HG02763 (cell line): ENCODE results near the gene ARIH2.

ENCODE experiments used
- ATAC-seq: cut with Tn5 transposase; IDR thresholded peaks from one replicate; pipeline ENCODE4 v1.9.1; 2021; ENCODE audit warnings: mild to moderate bottlenecking, moderate library complexity; ENCODE audit not compliant: unreplicated experiment

The ARIH2 gene

GRCh38 chr3:49017971-49018706 lies 99.5 kb downstream of the ARIH2 start, which contains the start of gene DALRD3:
DALRD3 (minus strand) TSS chr3:49018580; CDS start chr3:49018564, 16 bp downstream.
- no peak for ATAC-seq

GRCh38 chr3:49018707-49019006 lies 100.0 kb downstream of the ARIH2 start:
- no peak for ATAC-seq

DNA sequence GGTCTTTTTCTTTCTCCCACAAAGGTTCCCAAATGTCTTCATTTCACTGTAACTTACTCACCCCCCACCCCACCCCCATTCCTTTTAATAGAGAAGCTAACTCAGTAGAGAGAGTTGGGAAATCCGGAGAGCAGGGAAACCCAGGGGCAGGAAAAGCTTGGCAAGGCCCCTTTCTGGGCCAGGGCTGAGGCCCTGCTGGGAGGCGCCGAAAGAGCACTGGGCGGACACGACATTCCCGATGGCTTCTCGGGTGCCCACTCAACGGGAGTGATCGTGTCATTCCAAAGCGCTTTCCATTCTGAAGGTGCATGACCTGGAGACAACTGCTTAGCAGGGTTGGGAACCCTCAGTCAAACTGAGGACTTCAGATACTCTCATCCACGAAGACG lies 101.3 kb downstream of the ARIH2 start:
- no peak for ATAC-seq

GRCh38 chr3:49020330-49021212 lies 101.9 kb downstream of the ARIH2 start:
- ATAC-seq = peak; percentile 2

DNA sequence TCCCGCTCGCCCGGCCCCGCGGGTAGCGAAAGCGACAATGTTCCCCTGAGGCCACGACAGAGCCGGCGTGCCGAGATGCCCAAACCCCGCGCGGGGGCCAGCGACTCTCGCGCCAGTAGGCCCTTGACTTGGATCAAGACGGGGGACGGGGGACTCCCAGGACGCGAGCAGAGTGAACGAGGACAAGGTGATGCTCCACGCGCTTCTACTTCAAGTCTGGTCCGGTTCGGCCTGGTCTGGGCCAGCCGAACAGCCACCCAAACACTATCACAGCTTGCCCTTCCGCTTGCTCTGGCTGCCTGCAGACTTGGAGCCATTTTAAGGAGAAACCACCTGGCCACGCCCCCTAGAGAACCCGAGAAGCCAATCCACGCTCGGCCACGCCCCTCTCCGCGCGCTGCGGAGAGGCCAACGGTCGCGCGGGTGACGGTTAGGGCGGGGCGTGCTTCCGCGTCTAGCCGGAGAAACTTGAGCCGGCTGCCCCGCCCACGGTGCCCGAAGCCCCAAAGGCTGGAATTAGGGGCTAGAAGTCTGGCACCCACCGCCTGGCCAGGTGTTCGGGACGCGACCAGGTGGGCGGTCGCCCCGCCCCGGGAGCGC lies 102.7 kb downstream of the ARIH2 start:
- ATAC-seq = peak; percentile 56

DNA sequence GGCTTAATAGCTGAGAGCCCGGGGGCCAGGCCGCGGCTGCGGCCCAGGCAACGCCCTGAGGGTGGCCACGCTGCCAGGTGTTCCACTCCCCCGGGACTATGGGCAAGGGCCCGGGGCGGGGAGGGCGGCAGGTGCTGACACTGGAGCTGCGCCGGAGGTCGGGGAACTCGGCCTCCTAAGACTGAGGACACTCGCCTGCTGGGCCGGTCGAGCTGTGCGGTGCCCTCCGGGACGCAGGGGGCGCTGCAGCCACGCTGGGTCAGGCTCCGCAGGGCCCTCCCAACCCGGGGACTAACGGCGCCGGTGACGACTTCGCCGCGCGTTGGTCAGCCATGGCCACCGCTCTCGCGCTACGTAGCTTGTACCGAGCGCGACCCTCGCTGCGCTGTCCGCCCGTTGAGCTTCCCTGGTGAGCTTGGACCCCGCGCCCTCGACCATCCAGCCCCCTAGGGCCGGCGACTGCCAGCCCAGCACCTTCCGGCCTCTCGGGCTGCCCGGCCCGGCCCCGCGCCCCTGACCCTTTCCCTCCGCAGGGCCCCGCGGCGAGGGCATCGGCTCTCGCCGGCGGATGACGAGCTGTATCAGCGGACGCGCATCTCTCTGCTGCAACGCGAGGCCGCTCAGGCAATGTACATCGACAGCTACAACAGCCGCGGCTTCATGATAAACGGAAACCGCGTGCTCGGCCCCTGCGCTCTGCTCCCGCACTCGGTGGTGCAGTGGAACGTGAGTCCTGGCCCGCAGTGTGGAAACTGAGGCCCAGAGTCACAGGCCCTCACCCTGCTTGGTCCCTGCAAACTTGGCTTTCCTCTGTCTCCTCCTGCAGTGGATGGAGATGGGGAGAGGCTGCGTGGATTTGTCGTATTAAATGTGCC lies 103.4 kb downstream of the ARIH2 start, which contains the start of gene NDUFAF3:
Gene NDUFAF3, plus strand, starts transcription at position 309 of the 875 bp plus-strand sequence. Its CDS starts 24 bp downstream, at position 333.
- ATAC-seq = peak; percentile 58

DNA sequence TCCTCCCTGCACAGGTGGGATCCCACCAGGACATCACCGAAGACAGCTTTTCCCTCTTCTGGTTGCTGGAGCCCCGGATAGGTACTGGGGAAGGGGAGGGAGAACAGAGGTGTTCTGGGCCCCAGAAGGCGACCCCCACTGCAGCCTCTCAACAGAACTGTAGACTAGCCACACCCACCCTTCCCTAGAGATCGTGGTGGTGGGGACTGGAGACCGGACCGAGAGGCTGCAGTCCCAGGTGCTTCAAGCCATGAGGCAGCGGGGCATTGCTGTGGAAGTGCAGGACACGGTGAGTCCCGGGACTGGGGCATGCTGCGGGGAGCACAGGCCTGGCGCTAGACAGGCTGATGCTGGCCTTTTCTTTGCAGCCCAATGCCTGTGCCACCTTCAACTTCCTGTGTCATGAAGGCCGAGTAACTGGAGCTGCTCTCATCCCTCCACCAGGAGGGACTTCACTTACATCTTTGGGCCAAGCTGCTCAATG lies 104.1 kb downstream of the ARIH2 start:
- no peak for ATAC-seq

DNA sequence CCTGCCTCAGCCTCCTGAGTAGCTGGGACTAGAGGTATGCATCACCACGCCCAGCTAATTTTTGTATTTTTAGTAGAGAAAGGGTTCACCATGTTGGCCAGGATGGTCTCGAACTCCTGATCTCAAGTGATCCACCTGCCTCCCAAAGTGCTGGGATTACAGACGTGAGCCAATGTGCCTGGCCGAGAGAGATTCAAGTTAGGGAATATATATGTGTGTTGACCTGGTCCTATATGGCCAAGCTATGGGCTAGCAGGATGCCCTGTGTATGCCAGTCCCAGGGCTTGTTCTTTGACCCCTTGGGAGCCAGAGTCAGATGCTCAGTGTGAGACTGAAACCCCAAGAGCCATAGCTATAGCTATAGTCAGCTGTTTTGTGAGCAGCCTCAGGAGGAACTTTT lies 105.1 kb downstream of the ARIH2 start:
- no peak for ATAC-seq

DNA sequence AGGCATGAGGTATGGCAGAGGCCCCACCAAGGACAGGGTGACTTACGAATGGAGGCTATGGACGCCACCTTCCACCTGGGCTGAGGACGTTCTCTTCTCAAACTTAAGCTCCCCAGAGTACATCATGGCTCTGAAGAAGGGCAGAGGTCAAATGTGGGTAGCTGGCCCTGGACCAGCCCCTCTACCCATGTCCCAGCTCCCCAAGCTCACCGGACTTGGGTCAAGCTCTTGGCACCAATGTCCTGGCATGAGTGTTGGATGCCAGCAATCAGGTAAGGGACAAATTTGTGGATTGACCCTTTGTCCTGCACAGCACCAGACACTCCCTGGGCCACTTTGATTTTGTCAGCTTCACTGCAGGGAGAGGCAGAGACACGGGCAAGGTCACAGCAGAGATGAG lies 105.8 kb downstream of the ARIH2 start:
- ATAC-seq = no peak

DNA sequence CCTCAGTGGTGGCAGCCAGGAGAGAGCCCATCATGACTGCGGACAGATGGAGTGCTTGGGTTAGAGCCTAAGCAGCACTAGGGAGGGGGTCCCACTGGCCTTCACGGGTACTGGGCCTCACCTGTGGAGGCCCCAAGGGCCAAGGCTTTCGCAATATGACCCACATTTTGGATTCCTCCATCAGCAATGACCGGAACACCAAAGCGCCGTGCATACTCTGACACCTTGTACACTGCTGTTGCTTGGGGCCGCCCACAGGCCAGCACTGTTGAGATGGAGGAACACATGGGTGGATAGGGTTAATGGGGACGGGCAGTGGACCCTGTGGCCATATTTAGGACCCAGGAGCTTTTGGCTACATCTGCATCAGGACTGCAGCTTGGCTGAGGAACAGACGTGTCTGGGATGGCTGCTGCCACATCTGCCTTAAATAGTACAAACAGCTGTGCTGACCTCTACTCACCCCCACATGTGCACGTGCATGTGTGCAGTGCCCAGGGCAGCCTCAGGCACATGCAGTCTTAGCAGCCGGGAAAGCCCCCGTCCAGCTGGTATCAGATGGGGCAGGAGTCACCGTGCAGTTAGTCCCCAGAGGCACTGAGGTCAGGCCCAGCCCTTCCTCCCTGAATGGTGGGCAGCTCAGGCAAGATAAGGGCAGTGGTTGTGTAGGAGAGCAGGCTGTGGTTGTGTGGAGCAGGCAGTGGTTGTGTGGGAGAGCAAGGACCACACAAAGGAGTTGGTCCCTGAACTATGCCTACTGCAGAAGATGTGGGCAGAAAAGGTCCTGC lies 106.6 kb downstream of the ARIH2 start:
- ATAC-seq = no peak

DNA sequence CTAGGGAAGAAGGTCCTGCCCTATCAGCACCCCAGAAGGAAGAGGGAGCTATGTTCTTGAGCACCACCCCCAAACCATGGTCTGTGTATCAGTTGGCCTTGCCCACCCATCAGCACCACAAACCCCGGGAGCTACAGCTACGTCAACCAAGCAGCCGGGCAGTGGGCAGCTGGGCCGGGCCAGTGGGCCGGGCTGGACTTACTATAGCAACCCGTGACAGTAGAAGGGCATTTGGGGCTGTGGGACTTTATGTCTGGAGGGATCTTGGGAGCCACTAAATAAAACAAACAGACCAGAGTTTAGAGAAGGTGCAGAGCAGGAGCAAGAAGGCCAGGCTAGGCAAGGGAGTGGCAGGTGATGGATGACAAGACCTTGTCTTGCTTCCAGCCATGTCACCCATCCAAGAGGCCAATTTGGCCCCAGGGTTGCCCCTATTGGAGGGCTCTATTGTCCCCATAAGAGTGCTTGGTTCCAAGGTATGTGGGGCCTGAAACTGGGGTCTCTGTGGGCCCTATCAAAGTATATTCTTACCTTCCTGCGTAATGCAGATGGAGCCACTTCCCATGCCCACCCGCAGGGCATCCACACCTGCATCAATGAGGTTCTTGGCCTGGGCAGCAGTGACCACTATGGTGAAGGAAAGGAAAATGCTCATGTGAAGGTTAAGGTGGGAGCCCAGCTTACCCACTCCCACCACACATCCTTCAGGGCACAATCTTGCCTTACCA lies 107.3 kb downstream of the ARIH2 start:
- ATAC-seq = no peak

DNA sequence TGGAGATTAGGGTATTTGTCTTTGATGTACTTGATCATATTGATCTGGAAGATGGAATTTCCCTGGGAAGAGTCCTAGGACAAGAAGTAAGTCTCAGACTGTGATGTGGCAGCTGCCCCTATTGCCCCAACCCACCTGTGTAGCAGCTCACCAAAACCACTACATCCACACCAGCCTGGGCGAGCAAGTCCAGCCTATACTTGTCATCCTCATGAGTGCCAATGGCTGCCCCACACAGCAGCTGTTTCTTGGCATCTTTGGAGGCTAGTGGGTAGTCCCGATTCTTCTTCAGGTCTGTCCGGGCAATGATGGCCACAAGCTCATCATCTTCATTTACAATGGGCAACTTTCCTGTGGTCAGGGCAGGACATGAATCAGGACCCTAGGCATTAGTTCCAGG lies 107.9 kb downstream of the ARIH2 start:
- ATAC-seq = no peak

- no peak for ATAC-seq
These were observed 109.0 kb downstream of the ARIH2 start for GRCh38 chr3:49027634-49028033.

GRCh38 chr3:49028298-49028672 lies 109.6 kb downstream of the ARIH2 start:
- ATAC-seq = no peak

- peak; percentile 91 for ATAC-seq
These were observed 110.3 kb downstream of the ARIH2 start, which contains the start of gene IMPDH2 for GRCh38 chr3:49028673-49029562. IMPDH2 (minus strand) TSS chr3:49029398; CDS start chr3:49029350, 48 bp downstream.

- ATAC-seq = no peak
These were observed 110.9 kb downstream of the ARIH2 start for GRCh38 chr3:49029563-49029884.

- no peak for ATAC-seq
These were observed 111.7 kb downstream of the ARIH2 start for GRCh38 chr3:49030321-49030720.

DNA sequence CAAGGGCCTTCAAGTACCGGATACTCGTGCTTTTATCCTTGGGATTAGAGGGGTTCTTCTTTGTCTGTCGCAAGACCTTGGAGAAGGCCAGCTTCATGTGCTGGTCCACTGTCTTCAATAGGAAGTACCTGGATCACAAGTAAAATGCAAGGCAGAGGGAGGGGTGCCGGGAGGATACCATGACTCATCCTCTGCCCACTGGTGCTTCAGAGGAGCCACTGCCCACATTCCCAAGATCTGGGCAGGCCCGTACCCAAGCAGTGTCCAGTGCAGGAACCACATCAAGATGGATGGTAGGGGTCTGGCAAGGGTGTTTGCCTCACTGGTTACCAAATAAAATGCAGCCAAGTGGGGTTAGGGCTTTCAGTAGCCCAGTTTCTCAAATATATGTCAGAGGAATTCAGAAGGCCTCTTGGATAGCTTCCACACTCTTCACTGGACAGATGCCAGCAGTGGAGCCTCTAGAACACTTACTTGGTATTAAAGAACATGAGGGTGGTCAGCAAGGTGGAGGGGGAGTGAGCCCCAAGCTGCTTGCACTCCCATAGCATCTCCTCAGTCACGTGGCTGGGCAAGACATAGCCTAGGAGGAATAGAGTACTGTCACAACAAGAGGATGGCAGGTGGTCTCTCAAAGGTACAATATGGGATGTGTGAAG lies 114.1 kb downstream of the ARIH2 start:
- ATAC-seq = no peak
